ENCODE results near the gene LBH. TPM values are rescaled to one million over a fixed set of nuclear protein-coding genes. Genes with fewer than 3 reads are reported as not detected.
A peak's percentile ranks its signal among the peaks of the same experiment; 100 is the strongest.

The LBH gene
- polyA plus RNA-seq, 3 donors = 0.41 to 0.76 (median 0.42) TPM

- TF ChIP-seq CTCF (IDR thresholded peaks at IDR 0.05) = no peak
- no peaks in the 10 kb centered on the region for H3K36me3 Mint-ChIP-seq
- no peak overlapping the region for H3K4me2 ChIP-seq (replicated peaks; ENCODE audit: extremely low read depth, low read length, poor library complexity, severe bottlenecking)
Observed at GRCh38 chr2:30250421-30250820, 19.1 kb downstream of the LBH start.

GRCh38 chr2:30252723-30253701 lies 21.7 kb downstream of the LBH start:
- Histone ChIP-seq H3K79me2 (ENCODE audit: insufficient read depth, low read length) (no peaks in the 10 kb centered on the region), H3K4me1 (ENCODE audit: control insufficient read depth in 1 of 2, insufficient read depth in 2 of 2, low read length in 2 of 2) (no peaks in the 10 kb centered on the region), H3K4me2 (replicated peaks; ENCODE audit: extremely low read depth, low read length, poor library complexity, severe bottlenecking) (no peak overlapping the region), H2AFZ (ENCODE audit: insufficient read depth, low read depth, low read length, poor library complexity, severe bottlenecking) (no peak overlapping the region), H3K27me3 (ENCODE audit: control insufficient read depth in 2 of 2, insufficient read depth in 2 of 2, low read length in 2 of 2) (no peaks in the 10 kb centered on the region), H3K4me3 (replicated peaks in 1 of 3; ENCODE audit: low read depth in 2 of 3, low read length in 3 of 3) (no peak overlapping the region), H3K27ac (ENCODE audit: low read depth in 1 of 2, low read length in 2 of 2) (no peak overlapping the region), H3K9me3 (replicated peaks in 1 of 2; ENCODE audit: control insufficient read depth in 1 of 2, insufficient read depth in 1 of 2, low read length in 2 of 2) (no peaks in the 10 kb centered on the region), H3K9ac (ENCODE audit: insufficient read depth, low read length, poor library complexity, severe bottlenecking) (no peak overlapping the region), H4K20me1 (ENCODE audit: insufficient read depth, low read length) (no peaks in the 10 kb centered on the region), H3K36me3 (replicated peaks in 1 of 2; ENCODE audit: control insufficient read depth in 1 of 2, insufficient read depth in 2 of 2, low read length in 2 of 2) (no peaks in the 10 kb centered on the region)
- H3K27me3 Mint-ChIP-seq (ENCODE audit: low read depth in 3 of 3) = peaks cover 4 to 9% (median 5%) of the 10 kb centered on the region in 3 donors
- WGBS (ENCODE audit: insufficient coverage) = no CpG with 5 or more reads among the region's 7 CpGs
- intact Hi-C loops (cut with micrococcal nuclease) = no loop called here
- TF ChIP-seq CTCF (IDR thresholded peaks at IDR 0.05) = no peak
- DNase-seq = no peak
- H3K4me1 Mint-ChIP-seq = peaks cover 2% of the 10 kb centered on the region
- peak overlapping the region in 1 of 7 donors; percentile 37 for H3K27ac Mint-ChIP-seq
- peaks cover 0 to 5% (median 0%) of the 10 kb centered on the region in 7 donors for H3K9me3 Mint-ChIP-seq
- no peaks in the 10 kb centered on the region for H3K36me3 Mint-ChIP-seq
- no peak overlapping the region for H3K4me3 Mint-ChIP-seq

More at GRCh38 chr2:30250421-30250820, 19.1 kb downstream of the LBH start:
- DNase-seq = no peak
- H3K4me3 Mint-ChIP-seq = no peak overlapping the region
- Histone ChIP-seq H3K9ac (ENCODE audit: insufficient read depth, low read length, poor library complexity, severe bottlenecking) (no peak overlapping the region), H3K4me3 (replicated peaks in 1 of 3; ENCODE audit: low read depth in 2 of 3, low read length in 3 of 3) (no peak overlapping the region), H3K4me1 (ENCODE audit: control insufficient read depth in 1 of 2, insufficient read depth in 2 of 2, low read length in 2 of 2) (no peaks in the 10 kb centered on the region), H3K79me2 (ENCODE audit: insufficient read depth, low read length) (no peaks in the 10 kb centered on the region), H4K20me1 (ENCODE audit: insufficient read depth, low read length) (no peaks in the 10 kb centered on the region), H3K9me3 (replicated peaks in 1 of 2; ENCODE audit: control insufficient read depth in 1 of 2, insufficient read depth in 1 of 2, low read length in 2 of 2) (no peaks in the 10 kb centered on the region), H2AFZ (ENCODE audit: insufficient read depth, low read depth, low read length, poor library complexity, severe bottlenecking) (no peak overlapping the region), H3K27me3 (ENCODE audit: control insufficient read depth in 2 of 2, insufficient read depth in 2 of 2, low read length in 2 of 2) (no peaks in the 10 kb centered on the region), H3K27ac (ENCODE audit: low read depth in 1 of 2, low read length in 2 of 2) (no peak overlapping the region), H3K36me3 (replicated peaks in 1 of 2; ENCODE audit: control insufficient read depth in 1 of 2, insufficient read depth in 2 of 2, low read length in 2 of 2) (no peaks in the 10 kb centered on the region)
- H3K27me3 Mint-ChIP-seq (ENCODE audit: low read depth in 3 of 3) = peaks cover 0 to 10% (median 6%) of the 10 kb centered on the region in 3 donors
- 59% methylated on average over 2 of the region's 6 CpGs for WGBS (ENCODE audit: insufficient coverage)
- intact Hi-C loops (cut with micrococcal nuclease) = no loop called here
- no peak overlapping the region for H3K27ac Mint-ChIP-seq
- H3K9me3 Mint-ChIP-seq = peaks cover 0 to 5% (median 0%) of the 10 kb centered on the region in 7 donors
- peaks cover 2% of the 10 kb centered on the region for H3K4me1 Mint-ChIP-seq

Measured in CD14-positive monocyte (primary cell).